GM12874 (cell line): ENCODE measurements around the gene ATF6B.

ENCODE experiments used
- CTCF ChIP-seq: IDR thresholded peaks from 2 replicates; pipeline ENCODE4 v1.5.1; 2011; ENCODE audit warnings: low read depth, mild to moderate bottlenecking, control low read depth, low read length, moderate library complexity; ENCODE audit not compliant: insufficient read depth

The ATF6B gene

GRCh38 chr6:32081168-32081990 lies 46.7 kb downstream of the ATF6B start:
- no peak for TF ChIP-seq CTCF

- no peak for TF ChIP-seq CTCF
Measured at GRCh38 chr6:32079566-32080290, 48.3 kb downstream of the ATF6B start.

GRCh38 chr6:32076321-32076809 lies 51.7 kb downstream of the ATF6B start:
- TF ChIP-seq CTCF: no peak

- TF ChIP-seq CTCF: no peak
Measured at GRCh38 chr6:32075781-32076180, 52.3 kb downstream of the ATF6B start.

GRCh38 chr6:32074996-32075532 lies 53.0 kb downstream of the ATF6B start:
- no peak for TF ChIP-seq CTCF

GRCh38 chr6:32073613-32074012 lies 54.4 kb downstream of the ATF6B start:
- TF ChIP-seq CTCF: no peak

- no peak for TF ChIP-seq CTCF
Measured at GRCh38 chr6:32073101-32073500, 54.9 kb downstream of the ATF6B start.
